GM18873 (cell line): ENCODE results near the gene TARBP1.
"Not testable (repeated sequence)": the region's sequence is repeated elsewhere in the genome, so short reads cannot be mapped to it uniquely, and the experiment has no call there.

Source experiments
- ATAC-seq: cut with Tn5 transposase; IDR thresholded peaks from one replicate; pipeline ENCODE4 v1.9.1; 2021; ENCODE audit warnings: mild to moderate bottlenecking, moderate library complexity, moderate number of reproducible peaks; ENCODE audit not compliant: unreplicated experiment, low FRiP score

The TARBP1 gene

GRCh38 chr1:234478481-234479309 is at the start of gene TARBP1:
TARBP1 (minus strand) TSS chr1:234479179; CDS start chr1:234479103, 76 bp downstream.
- ATAC-seq = peak; percentile 52

GRCh38 chr1:234528074-234528865 is 49.3 kb upstream of the TARBP1 start:
- no peak for ATAC-seq

- ATAC-seq = no peak
Measured at GRCh38 chr1:234527346-234527745, 48.4 kb upstream of the TARBP1 start.

GRCh38 chr1:234526922-234527321 is 47.9 kb upstream of the TARBP1 start:
- ATAC-seq = no peak

- no peak for ATAC-seq
Measured at GRCh38 chr1:234525099-234525799, 46.3 kb upstream of the TARBP1 start.

- ATAC-seq = no peak
Measured at GRCh38 chr1:234521836-234522235, 42.9 kb upstream of the TARBP1 start.

- no peak for ATAC-seq
Measured at GRCh38 chr1:234520908-234521817, 42.2 kb upstream of the TARBP1 start.

- ATAC-seq = no peak
Measured at GRCh38 chr1:234519506-234519905, 40.5 kb upstream of the TARBP1 start.

GRCh38 chr1:234518876-234519275 is 39.9 kb upstream of the TARBP1 start:
- ATAC-seq = no peak

GRCh38 chr1:234518086-234518485 is 39.1 kb upstream of the TARBP1 start:
- ATAC-seq = not testable (repeated sequence)

- no peak for ATAC-seq
Measured at GRCh38 chr1:234517110-234517802, 38.3 kb upstream of the TARBP1 start.

GRCh38 chr1:234515821-234516241 is 36.9 kb upstream of the TARBP1 start:
- ATAC-seq = no peak

- ATAC-seq = no peak
Measured at GRCh38 chr1:234515411-234515810, 36.4 kb upstream of the TARBP1 start.

- no peak for ATAC-seq
Measured at GRCh38 chr1:234512451-234512861, 33.5 kb upstream of the TARBP1 start.

- ATAC-seq = no peak
Measured at GRCh38 chr1:234509457-234510328, 30.7 kb upstream of the TARBP1 start.

- ATAC-seq = no peak
Measured at GRCh38 chr1:234507626-234508387, 28.8 kb upstream of the TARBP1 start.

GRCh38 chr1:234507089-234507488 is 28.1 kb upstream of the TARBP1 start:
- ATAC-seq = no peak

- no peak for ATAC-seq
Measured at GRCh38 chr1:234505769-234506102, 26.8 kb upstream of the TARBP1 start.
